HG02642 (cell line): ENCODE results near the gene ASRGL1.

Source experiments
- ATAC-seq: cut with Tn5 transposase; IDR thresholded peaks from one replicate; pipeline ENCODE4 v1.9.1; 2021; ENCODE audit warnings: mild to moderate bottlenecking; ENCODE audit not compliant: unreplicated experiment, poor library complexity

ASRGL1 gene

DNA sequence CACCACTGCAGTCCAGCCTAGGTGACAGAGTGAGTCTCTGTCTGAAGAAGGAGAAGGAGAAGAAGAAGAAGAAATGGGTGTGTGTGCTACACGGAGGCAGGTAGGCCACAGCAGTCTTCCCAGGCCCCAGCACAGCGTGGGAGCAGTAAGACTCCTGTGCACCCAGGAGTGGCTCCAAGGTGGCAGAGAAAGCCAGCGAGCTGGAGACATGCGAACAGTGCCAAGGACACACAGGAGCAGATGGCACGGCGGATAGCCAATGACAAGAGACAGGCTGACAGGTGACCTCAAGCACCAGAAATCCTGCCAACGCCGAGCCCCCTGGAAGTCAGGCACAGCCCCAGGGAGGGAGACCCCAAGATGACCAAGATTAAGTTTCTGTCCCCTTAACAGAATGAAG lies 72.6 kb downstream of the ASRGL1 start:
- ATAC-seq: no peak

DNA sequence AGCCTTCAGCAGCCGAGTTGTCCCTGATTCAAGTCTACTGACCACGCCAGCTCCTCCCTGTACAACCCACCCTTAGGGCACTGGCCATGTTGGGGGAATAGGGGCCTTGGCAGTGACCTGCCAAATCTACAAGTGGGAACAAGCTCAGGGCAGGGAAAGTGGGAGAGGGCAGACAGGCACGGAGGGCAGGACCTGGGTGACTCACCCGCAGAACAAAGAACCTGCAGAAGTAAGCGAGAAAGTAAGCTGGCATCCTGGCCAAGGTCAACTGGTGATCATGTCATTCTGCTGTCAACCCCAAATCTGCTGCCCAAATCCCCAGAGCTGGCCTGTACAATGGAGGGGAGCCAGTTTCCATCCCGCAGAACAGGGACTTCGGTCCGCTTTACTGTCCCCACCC lies 73.7 kb downstream of the ASRGL1 start:
- no peak for ATAC-seq

DNA sequence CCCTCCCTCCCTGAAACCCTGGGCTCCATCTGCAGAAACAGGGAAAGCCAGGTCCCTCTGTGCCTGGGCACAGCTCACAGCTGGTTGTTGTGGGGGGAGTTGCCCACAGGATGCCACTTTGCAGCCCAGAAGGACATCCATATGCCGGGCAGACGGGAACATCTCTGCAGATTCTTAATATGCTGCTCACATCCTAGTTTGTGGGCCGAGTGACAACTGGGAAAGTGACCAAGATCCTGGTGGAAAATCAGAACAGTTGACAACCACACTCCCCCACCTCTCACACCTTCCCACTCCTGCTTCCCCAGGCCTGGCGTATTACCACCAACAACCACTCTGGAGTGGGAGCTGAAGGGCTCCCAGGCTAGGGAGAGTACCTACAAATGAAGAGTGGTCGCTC lies 74.3 kb downstream of the ASRGL1 start:
- ATAC-seq: no peak

DNA sequence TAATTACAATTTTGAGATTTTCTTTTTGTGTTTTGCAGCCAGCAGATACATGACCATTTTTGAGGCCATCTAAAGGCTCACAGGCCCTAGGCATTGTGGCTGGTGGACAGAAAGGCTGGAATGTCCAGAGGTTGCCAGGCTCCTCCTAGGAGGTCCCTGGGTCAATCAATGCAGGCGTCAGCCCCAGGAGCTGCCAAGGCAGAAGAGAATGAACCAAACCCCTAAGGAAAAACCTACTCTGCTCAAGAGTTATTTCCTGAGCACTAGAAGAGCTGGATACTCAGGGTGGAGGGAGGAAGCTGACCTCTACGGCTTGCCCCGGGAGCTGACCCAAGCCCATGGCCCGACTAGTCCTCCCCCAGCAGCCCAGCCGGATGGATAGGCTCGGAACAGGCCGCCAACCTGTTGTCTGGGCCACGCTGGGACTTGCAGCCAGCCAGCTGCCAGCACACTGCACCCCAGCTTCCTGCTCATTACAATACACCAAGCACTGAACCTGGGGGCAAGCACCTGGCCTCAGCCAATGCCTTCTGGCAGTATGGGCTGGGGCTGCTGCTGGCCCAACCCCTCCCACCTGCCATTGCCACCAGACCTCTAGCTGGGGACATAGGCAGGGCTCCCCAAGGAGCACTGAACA lies 75.9 kb downstream of the ASRGL1 start:
- no peak for ATAC-seq

DNA sequence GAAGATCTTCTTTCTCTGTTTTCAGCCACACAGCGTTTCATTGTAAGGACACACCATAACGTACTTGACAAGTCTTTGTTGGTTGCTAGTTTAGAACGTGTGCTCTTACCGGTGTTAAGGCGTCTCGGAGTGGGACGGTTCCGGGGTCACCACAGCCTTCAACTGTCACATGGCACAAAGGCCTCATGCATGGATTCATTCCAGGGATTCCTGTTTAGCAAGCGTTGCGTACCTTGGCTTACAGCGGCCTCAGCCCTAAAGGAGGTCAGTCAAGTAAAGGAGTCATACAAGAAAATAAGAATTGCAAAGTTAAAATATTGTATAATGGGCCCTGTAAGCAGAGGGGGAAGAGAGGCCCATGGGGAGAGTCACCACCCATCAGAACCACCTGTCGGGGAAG lies 79.3 kb downstream of the ASRGL1 start:
- no peak for ATAC-seq

DNA sequence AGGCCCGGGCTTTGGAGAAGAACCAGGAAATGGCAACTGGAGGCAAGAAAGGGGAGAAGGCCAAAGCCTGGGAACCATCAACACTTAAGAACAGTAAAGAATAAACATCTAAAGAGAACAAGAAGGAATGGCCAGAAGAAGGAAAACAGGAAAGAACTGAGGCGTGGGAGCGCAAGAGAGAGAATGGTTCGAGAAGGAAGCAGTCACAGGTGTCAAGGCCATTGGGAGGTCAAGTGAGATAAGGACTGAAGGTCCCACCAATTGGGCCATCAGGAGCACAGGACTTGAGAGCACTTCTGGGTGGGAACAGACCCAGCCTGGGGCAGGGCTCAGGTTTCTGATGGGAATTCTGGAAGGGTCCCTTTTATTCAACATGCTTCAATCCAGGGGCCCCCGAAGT lies 80.9 kb downstream of the ASRGL1 start:
- no peak for ATAC-seq

DNA sequence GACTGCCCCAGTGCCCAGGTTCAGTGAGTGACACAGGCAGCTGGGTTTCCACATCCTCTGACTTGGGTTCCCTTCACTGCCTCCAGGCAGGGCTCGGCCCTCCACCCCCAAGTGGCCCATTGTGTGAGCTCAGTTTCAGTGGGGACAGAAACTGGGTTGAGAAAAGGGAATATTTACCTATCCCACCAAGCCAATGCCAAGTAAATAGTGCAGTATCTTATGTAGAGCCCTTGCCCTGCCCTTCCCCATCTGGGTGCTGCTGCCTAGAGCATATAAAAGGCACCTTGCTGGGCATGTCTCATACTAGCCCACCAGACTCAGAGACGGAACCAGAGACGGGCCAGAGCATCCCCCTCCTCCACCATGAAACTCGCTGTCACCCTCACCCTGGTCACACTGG lies 81.5 kb downstream of the ASRGL1 start, which contains the start of gene SCGB1A1:
Gene SCGB1A1 (plus strand): TSS at position 301 of the 400 bp plus-strand sequence. CDS start 63 bp downstream, at position 364.
- ATAC-seq: no peak

DNA sequence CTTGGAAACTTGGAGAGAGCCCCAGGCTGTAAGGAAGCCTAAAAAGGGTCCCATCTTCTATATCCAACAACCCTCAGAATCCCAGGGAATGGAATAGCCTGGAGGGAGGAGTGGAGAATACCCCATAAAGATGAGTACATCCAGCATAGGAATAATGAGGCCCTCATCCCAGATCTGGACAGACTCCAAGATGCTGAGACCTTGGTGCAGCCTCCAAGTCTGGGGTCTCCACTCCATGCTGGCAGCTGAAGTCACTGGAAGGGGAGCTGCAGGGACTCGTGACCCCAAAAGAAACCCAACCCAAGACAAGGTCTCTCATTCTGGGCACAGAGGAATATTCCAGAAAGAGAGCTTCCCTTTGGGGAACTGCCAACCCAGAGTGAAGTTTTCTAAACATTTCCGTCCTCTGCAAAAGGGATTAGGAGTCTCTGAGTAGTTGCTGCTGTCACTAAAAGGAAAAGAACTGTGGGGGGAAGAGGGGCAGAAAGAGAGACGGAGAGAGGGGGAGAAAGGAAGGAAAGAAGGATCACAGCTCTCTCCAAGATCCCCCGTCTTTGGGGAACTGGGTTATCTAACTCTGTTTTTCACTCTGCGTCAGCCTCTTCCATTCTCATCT lies 82.2 kb downstream of the ASRGL1 start:
- no peak for ATAC-seq

DNA sequence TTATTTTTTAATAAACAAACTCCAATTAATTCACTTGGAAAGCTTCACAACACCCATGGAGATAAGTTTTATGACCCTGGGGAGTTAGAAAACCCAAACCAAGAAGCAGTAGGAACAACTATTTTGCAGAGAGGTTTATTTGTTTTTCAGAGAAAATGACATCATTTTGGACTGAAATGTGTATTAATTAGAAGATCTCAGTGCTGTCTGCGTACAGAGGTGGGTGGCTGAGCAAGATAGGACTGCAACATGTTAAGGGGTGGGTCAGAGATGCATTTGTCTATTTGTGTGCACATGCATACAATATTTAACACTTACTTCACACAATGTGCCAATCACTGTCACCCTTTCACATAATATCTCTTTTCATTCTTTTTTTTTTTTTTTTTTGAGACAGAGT lies 82.7 kb downstream of the ASRGL1 start:
- ATAC-seq: no peak

DNA sequence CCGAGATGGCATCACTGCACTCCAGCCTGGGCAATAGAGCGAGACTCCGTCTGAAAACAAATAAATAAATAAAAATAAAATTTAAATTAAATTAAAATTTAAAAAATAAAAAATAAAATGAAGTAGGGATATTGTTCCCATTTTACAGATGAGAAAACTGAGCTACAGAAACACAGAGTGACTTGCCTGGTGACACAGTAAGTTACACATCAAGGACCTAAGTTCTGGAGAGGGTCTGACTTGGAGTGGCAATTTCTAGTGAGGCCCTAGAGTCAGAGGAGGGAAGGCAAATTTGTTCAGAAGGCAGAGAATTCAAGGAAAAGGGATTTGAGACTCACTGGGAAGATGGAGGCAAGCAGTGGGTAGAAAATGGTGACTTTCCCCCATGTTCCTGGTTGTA lies 83.6 kb downstream of the ASRGL1 start:
- ATAC-seq: no peak

DNA sequence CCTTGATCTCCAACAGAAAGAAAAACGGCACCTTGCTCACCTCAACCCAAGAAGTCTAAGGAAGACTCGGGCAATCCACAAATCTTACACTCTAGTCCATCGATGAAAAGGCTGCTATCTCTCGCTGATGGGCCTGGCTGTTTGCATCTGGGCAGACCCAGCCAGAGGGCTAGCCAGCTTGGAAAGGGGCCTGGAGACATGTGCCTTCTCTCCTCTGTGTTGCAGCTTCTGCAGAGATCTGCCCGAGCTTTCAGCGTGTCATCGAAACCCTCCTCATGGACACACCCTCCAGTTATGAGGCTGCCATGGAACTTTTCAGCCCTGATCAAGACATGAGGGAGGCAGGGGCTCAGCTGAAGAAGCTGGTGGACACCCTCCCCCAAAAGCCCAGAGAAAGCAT lies 84.7 kb downstream of the ASRGL1 start:
- ATAC-seq: no peak

DNA sequence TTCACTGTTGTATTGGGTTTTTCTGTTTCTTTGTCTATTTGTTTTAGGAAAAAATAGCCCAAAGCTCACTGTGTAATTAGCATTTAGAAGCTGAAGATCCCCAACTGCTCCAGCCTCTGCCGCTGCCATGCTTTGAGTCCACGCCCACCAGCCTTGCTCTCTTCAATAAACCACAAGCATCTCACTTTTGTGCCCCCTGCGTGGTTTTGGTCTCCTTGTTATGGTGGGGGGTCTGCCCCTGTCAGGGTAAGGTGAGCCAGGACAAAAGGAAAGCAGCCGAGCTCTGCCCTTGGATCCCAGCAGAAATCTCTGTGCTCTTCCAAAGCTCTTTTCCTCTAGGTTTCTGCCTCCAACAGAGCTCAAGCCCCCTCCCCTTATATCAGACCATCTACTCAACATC lies 85.8 kb downstream of the ASRGL1 start:
- ATAC-seq: no peak

DNA sequence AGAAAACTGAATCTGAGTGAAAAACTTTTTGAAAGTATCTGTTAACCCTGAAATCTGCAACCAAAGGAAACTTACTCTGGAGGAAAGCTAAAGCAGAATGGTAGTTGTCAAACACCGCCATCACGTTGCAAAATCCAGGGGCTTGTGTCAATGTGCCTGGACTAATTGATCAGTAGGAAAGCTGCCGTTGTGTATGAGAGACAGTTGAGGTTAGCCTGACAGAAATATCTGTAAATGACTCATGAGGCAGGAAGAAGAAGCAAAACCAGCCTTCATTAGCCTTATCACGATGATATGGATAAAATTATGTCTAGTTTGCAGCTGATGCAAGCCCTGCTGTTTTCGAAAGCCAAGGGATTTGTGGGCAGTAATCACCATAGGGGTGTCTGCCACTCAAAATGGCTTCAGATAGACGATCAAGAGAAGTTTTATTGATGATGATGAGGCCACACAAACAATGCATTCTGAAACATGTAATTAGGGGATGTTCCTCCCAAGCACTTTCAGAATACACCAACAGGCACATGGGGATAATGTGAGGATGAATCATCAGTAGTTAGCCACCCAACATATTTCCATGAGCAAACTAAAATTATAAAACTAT lies 90.5 kb downstream of the ASRGL1 start:
- ATAC-seq: no peak

DNA sequence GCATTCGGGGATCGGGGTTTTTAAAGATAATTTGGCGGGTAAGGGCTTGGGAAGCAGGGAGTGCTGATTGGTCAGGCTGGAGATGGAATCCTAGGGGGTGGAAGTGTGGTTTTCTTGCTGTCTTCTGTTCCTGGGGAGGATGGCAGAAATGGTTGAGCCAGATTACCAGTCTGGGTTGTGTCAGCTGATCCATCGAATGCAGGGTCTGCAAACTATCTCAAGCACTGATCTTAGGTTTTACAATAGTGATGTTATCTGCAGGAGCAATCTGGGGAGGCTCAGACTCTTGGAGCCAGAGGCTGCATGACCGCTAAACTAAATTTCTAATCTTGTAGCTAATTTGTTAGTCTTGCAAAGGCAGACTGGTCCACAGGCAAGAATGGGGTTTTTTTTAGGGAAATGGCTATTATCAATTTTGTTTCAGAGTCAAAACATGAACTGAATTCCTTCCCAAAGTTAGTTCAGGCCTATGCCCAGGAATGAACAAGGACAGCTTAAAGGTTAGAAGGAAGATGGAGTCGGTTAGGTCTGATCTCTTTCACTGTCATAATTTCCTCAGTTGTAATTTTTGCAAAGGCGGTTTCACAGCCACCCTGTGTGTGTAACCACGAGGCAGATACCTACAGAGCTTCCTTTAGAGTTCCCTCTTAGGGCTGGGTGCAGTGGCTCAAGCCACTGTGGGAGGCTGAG lies 91.8 kb downstream of the ASRGL1 start:
- ATAC-seq: no peak

DNA sequence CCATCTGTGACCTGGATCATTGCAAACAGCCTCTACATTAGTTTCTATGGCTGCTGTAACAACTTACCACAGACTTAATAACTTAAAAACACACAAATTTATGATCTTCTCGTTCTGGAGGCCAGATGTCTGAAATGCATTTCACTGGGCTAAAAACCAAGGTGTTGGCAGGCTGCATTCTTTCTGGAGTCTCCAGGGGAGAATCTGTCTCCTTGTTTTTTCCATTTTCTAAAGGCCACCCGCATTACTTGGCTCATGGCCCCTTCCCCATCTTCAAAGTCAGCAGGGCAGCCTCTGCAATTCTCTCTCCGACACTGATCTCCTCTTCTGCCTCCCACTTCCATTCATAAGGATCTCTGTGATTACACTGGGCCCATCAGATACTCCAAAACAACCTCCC lies 93.2 kb downstream of the ASRGL1 start:
- ATAC-seq: no peak

DNA sequence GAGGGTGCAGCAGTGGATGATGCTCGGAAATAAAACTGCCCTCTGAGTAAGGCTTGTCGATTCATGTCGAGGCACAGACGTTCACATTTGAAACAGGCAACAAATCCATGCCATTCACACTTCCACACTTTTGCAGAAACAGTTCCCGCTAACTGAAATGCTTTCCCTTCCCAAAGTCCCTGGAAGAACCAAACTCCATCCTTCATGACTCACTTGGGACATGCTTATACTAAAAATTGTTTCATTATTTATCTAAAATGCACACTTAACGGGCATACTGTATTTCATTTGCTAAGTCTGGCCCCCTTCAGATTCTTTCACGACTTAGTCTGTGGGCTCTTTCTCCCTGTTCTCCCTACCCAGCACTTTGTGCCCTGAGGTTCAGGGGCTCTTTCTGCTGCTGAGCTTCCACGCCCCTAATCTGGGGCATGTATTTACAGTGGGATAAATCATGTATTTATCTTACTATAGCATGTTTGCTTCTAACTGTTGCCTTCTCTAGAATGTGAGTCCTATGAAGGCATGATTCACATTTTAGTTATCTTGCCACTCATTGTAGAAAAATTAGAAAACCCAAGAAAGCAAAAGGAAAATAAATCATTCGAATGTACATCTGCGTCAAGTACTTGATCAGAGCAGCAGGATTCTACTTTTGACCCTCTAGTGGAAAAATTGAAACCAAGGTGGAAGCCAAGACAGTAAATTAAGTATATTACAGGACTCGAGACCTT lies 94.1 kb downstream of the ASRGL1 start:
- ATAC-seq: no peak

DNA sequence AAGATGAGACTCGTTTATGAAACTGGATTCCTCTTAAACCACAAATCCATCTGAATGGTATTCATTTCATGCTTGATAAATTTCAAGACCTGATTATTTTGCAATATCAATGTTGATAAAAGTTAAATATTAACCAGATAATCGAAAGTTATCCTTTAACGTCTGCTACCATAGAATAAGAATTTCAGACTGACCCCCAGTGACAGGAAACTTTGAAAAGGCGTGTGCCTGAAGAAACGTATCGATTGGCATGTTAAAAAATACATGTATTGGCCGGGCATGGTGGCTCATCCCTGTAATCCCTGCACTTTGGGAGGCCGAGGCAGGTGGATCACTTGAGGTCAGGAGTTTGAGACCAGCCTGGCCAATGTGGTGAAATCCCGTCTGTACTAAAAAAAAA lies 95.4 kb downstream of the ASRGL1 start:
- no peak for ATAC-seq

DNA sequence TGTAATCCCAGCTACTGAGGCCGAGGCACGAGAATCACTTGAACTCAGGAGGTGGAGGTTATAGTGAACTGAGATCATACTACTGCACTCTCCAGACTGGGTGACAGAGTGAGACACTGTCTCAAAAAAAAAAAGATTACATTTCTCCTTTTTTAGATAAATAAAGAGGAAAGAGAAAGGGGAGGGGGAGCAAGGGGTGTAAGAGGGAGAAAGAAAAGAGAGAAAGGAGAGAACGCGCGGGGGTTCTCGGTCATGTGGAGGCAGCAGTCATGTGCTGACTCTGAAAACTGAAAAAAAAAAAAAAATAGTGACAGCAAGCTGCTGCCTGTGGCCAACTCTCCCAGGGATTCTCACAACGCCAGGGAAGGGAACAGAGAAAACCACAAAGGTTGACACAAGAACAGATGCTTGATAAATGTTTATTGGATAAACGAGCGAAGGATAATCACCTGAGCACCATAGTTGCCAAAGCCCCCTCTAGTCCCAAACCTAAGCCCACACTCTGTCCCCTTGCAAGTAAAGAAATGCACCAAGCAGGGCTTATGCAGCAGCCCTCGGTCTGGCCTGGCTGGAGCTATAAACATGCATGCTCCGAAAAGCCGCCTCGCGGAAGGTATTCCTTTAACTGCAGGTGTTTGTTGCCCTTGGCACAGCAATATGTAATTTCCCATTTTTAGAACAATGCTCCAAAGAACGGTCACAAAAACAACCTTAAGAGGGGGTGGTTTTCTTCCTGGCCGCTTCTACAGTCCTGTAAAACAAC lies 96.1 kb downstream of the ASRGL1 start:
- no peak for ATAC-seq

DNA sequence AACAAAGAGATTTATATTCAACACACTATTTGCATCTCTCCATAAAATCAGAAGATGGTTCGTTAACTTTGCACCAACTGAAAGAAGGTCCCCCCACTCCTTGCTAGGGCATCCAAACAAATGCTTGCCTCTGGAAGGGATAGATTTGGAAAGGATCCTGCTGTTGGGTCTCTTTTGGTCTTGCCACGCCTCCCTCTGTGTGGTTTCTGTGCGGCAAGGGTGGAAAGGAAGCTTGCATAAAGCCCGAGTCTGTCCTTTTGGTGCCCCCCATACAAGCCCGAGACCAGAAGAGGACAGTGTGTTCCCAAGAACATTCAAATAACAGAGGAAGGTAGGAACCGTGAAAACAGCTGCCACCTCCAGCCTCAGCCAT lies 96.6 kb downstream of the ASRGL1 start:
- no peak for ATAC-seq
